GM12801 (cell line): ENCODE data around the gene KIFBP.

Experiments used
- TF ChIP-seq, protein P1 (sequence below): IDR thresholded peaks from one replicate; pipeline ENCODE4 v1.5.1; 2011; ENCODE audit warnings: control low read depth; ENCODE audit not compliant: insufficient read length; ENCODE audit errors: extremely low read depth

Gene KIFBP

DNA sequence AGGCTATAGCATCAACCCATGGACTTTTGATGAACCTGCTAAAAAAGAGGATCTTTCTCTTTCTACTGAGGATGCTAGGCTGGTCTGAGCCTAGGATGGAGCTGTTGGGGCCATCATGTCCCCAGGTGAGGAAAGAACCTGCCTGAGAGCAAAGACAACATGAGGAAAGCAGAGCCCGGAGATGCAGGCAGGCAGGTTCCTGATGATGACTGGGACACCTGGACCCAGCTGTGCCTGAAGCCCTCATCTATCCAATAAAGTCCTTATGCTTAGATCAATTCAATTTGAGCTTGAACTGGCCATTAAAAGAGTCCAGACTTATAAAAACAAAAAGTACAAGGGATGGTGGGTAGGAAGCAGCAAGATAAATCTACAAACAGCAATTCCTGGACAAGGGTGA, 48.9 kb downstream of the KIFBP start:
- TF ChIP-seq, protein P1, sequence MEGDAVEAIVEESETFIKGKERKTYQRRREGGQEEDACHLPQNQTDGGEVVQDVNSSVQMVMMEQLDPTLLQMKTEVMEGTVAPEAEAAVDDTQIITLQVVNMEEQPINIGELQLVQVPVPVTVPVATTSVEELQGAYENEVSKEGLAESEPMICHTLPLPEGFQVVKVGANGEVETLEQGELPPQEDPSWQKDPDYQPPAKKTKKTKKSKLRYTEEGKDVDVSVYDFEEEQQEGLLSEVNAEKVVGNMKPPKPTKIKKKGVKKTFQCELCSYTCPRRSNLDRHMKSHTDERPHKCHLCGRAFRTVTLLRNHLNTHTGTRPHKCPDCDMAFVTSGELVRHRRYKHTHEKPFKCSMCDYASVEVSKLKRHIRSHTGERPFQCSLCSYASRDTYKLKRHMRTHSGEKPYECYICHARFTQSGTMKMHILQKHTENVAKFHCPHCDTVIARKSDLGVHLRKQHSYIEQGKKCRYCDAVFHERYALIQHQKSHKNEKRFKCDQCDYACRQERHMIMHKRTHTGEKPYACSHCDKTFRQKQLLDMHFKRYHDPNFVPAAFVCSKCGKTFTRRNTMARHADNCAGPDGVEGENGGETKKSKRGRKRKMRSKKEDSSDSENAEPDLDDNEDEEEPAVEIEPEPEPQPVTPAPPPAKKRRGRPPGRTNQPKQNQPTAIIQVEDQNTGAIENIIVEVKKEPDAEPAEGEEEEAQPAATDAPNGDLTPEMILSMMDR = no peak

GRCh38 chr10:69042417-69042816, 53.8 kb downstream of the KIFBP start:
- TF ChIP-seq, protein P1 = no peak

DNA sequence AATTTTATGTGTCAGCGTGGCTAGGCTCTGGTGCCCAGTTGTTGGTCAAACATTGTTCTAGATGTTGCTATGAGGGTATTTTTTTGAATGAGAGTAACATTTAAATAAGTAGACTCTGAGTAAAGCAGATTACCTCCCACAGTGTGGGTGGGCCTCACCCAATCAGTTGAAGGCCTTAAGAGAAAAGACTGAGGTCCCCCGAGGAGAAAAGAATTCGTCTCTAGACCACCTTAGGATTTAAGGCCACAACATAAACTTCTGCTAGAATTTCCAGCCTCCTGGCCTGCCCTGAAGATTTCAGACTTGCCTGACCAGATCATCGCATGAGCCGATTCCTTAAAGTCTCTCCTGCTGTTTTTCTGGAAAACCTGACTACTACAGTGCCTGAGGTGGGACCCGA, 54.2 kb downstream of the KIFBP start:
- TF ChIP-seq, protein P1 = no peak

GRCh38 chr10:69043931-69044531, 55.4 kb downstream of the KIFBP start:
- TF ChIP-seq, protein P1 = no peak

DNA sequence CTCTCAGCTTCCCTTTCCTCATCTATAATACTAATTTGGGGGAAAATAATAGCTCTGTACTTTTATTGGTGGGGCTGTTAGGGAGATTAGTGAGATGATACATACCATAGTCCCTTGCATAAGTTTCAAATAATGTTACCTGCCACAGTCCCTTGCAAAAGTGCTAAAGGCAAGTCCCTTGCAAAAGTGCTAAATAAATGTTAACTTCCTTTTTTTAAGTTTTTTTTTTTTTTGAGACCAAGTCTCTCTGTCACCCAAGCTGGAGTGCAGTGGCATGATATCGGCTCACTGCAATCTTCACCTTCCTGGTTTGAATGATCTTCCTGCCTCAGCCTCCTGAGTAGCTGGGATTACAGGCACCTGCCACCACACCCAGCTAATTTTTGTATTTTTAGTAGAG, 55.9 kb downstream of the KIFBP start:
- TF ChIP-seq, protein P1 = no peak

DNA sequence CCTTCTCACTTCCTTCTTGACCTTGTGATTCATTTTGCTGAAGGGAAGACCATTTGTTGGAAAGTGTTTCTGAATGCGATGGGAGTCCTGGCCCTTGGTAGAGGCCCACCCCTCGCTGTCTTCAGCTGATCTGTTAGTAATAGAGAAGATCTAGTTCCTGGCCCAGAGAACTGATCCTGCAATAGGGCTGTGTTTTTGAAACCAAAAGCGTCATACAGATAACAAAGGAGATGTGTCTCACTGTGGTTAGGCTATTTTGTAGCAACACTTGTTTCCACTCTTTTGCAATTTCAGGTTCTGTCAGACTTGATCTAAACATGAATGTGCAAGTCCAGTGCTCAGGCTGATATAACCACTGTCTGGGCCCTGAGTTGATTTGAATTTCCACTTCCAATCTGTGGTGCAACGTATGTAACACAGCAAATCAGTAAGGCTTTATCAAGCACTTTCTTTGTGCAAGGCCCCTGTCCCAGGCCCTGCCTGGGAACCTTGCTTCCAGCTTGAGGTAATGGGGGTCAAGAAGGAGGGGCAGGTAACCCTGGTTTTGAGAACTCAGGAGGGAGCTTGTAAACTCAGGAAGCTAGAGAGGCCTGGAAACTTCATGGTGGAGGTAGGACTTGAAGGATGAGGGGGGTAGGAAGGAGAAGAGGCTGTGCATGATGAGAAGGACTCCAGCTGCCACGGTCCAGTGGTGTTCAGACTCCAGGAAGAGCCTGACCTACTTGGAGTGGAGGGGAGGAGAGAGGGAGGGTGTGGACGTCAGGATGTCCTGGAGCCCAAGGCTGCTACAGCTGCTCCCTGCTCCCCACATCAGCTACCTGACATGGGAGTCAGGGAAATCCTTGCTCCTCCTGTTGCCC, 57.1 kb downstream of the KIFBP start:
- TF ChIP-seq, protein P1 = no peak

GRCh38 chr10:69047111-69047832, 58.7 kb downstream of the KIFBP start:
- TF ChIP-seq, protein P1 = no peak
